Upper lobe of left lung (tissue), 6 donors: ENCODE measurements around the gene RBMY1F. TPM values are rescaled to one million over a fixed set of nuclear protein-coding genes. Genes with fewer than 3 reads are reported as not detected.
"Not testable (repeated sequence)": the region's sequence is repeated elsewhere in the genome, so short reads cannot be mapped to it uniquely, and the experiment has no call there.

Experiments
- ATAC-seq, 2 donors: fragments of 200-7000 bp; cut with Tn5 transposase; one replicate each; pipeline ENCODE4 v1.9.1; 2022; ENCODE audit warnings: mild to moderate bottlenecking in 2 of 2, moderate library complexity in 2 of 2; ENCODE audit not compliant: low FRiP score in 2 of 2
- DNase-seq, 2 donors: peaks; one replicate each; pipeline ENCODE4 v3.0.0-alpha.2; 2019 to 2020
- H3K27ac ChIP-seq, 4 donors: fragments of 200-600 bp; sonication (generic); one replicate each; pipeline ENCODE4 v1.5.1; 2016 to 2019
- H3K27me3 ChIP-seq, 4 donors: fragments of 200-600 bp; sonication (generic); one replicate each; pipeline ENCODE4 v1.5.1; 2017 to 2019
- H3K36me3 ChIP-seq, 4 donors: fragments of 200-600 bp; sonication (generic); one replicate each; pipeline ENCODE4 v1.5.1; 2016 to 2019
- H3K4me1 ChIP-seq, 4 donors: fragments of 200-600 bp; sonication (generic); one replicate each; pipeline ENCODE4 v1.5.1; 2018 to 2019
- H3K4me3 ChIP-seq, 4 donors: fragments of 200-600 bp; sonication (generic); one replicate each; pipeline ENCODE4 v1.5.1; 2017 to 2019; ENCODE audit warnings: mild to moderate bottlenecking in 2 of 4, moderate library complexity in 1 of 4
- H3K9me3 ChIP-seq, 4 donors: fragments of 200-600 bp; sonication (generic); one replicate each; pipeline ENCODE4 v1.5.1; 2018 to 2019
- WGBS, 2 donors: methylation state at CpG; one replicate each; pipeline ENCODE4 v1.1.5; 2017 to 2018; 5-methylcytosine and 5-hydroxymethylcytosine counted together
- total RNA-seq, 6 donors: library from RNA; depleted of rRNA in 4 of 6; stranded (reverse); fragments of >200 nt in 4 of 6; gene quantifications; one replicate each; pipeline versions ENCODE4 v1.1.0 to v1.2.1, GENCODE V29; 2016 to 2021
- donor health status: DM: no; HTN: no; CAD: no; lungs with moderate emphysema.
- donor health status: DM: no; HTN: yes; CAD: no; lungs with severe emphysema.

RBMY1F gene
- under 1 TPM in 1 of 6 donors, not detected in 5; 0.47 TPM for total RNA-seq

GRCh38 chrY:22182823-22183222, at the start of gene RBMY1F:
Gene RBMY1F, minus strand, starts transcription at chrY:22182923. Its CDS starts 1,954 bp downstream, at chrY:22180969.
- not testable (repeated sequence) for H3K4me3 ChIP-seq, H3K27me3 ChIP-seq, H3K9me3 ChIP-seq, H3K36me3 ChIP-seq, H3K27ac ChIP-seq, ATAC-seq, DNase-seq, H3K4me1 ChIP-seq
- WGBS, 2 donors, result no CpG with 5 or more reads among the region's 31 CpGs

GRCh38 chrY:22151144-22151543, 31.6 kb downstream of the RBMY1F start:
- no CpG with 5 or more reads among the region's 4 CpGs for WGBS, 2 donors
- not testable (repeated sequence) for DNase-seq, H3K4me3 ChIP-seq, H3K36me3 ChIP-seq, H3K9me3 ChIP-seq, H3K27me3 ChIP-seq, H3K4me1 ChIP-seq, ATAC-seq, H3K27ac ChIP-seq

GRCh38 chrY:22141011-22141695, 41.6 kb downstream of the RBMY1F start:
- DNase-seq, H3K27me3 ChIP-seq, H3K9me3 ChIP-seq, H3K4me1 ChIP-seq, H3K36me3 ChIP-seq, H3K4me3 ChIP-seq, H3K27ac ChIP-seq, ATAC-seq: not testable (repeated sequence)
- WGBS, 2 donors, result no CpG with 5 or more reads among the region's 8 CpGs

GRCh38 chrY:22134719-22135118, 48.0 kb downstream of the RBMY1F start:
- not testable (repeated sequence) for H3K36me3 ChIP-seq, H3K27ac ChIP-seq, H3K4me1 ChIP-seq, ATAC-seq, H3K9me3 ChIP-seq, H3K27me3 ChIP-seq, DNase-seq, H3K4me3 ChIP-seq
- no CpG with 5 or more reads among the region's 3 CpGs for WGBS, 2 donors

GRCh38 chrY:22130494-22130893, 52.2 kb downstream of the RBMY1F start:
- not testable (repeated sequence) for ATAC-seq, H3K27ac ChIP-seq, DNase-seq

More at GRCh38 chrY:22130494-22130893, 52.2 kb downstream of the RBMY1F start:
- not testable (repeated sequence) for H3K27me3 ChIP-seq, H3K4me3 ChIP-seq, H3K4me1 ChIP-seq, H3K9me3 ChIP-seq, H3K36me3 ChIP-seq
- WGBS, 2 donors, result no CpG with 5 or more reads among the region's 8 CpGs

Other genes with a start within 250 kb of the RBMY1F start
- gene RBMY1J, start 220.5 kb upstream of the RBMY1F start, total RNA-seq, result under 1 TPM in 1 of 6 donors, not detected in 5; 0.34 TPM